DMS 273 (cell line): ENCODE data around the gene POTEB2.
"Not testable (repeated sequence)": the region's sequence is repeated elsewhere in the genome, so short reads cannot be mapped to it uniquely, and the experiment has no call there.

ENCODE experiments used
- DNase-seq: peaks from one replicate; lab custom pipeline; 2025; ENCODE audit not compliant: unreplicated experiment; lab: John Stamatoyannopoulos, UW

The POTEB2 gene

DNA sequence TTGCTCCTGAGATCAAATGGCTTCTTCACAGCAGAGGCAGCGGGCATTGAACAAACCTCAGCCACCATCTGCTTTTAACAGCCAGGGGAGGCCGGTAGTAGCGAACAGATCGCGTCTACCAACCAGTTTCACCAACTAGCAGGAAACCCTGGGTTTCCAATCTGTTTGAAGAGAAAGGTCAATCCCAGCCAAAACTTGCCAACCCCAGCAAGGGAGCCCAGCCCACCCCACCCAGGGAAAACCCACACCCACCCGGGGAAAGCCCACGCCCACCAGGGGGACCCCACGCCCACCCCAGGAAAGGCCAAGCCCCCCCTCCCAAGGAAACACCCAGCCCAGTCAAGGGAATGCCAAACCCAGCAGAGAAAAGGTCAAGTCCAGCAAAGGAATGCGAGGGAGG, at the start of gene POTEB2:
TSS of gene POTEB2 (minus strand) at position 101 of the 400 bp plus-strand sequence. CDS start at position 68, 33 bp downstream.
- not testable (repeated sequence) for DNase-seq

GRCh38 chr15:20879916-20880315, 13.8 kb upstream of the POTEB2 start:
- DNase-seq: not testable (repeated sequence)

GRCh38 chr15:20878464-20878863, 12.3 kb upstream of the POTEB2 start:
- DNase-seq: not testable (repeated sequence)

DNA sequence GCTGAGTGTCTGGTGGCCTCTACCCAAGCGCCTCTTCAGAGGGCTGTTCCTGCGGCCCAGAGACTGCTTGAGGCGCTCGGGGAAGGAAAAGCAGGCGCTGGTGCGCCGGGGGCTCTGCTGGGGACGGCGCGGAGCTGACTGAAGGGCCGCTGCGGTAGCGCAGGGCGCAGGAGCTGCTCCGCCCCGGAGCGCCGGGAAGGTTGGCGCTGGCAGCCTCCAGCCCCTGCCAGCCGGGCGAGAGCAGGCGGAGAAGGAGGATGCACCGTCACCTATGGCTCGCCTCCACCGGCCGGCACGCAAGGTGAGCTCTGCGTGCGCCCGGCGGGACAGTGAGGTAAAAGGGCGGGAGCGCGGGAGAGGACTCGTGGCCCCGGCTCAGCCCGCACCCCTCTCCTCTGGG, 11.7 kb upstream of the POTEB2 start:
- not testable (repeated sequence) for DNase-seq
